AG04449 (cell line): Measurements from ENCODE around the gene VSTM1.

ENCODE experiments used
- CTCF ChIA-PET: fragments of 350-600 bp; formaldehyde crosslinking; extraction: SDS; loops from one replicate; lab custom pipeline; 2021; ENCODE audit warnings: antibody characterized with exemption; lab: Yijun Ruan, JAX
- POLR2A ChIA-PET: fragments of 400-600, 350-600 bp; formaldehyde crosslinking; extraction: SDS; loops from one replicate; lab custom pipeline; 2020; ENCODE audit warnings: antibody characterized with exemption, inconsistent platforms; lab: Yijun Ruan, JAX
- DNase-seq: peaks from one replicate; pipeline ENCODE4 v3.0.0-alpha.2; 2010; ENCODE audit warnings: low read depth, low spot score
- H3K4me3 ChIP-seq: 2 replicates; pipeline ENCODE4 v1.5.1; 2011; ENCODE audit warnings: low read depth, mild to moderate bottlenecking, control low read depth, low read length
- CTCF ChIP-seq: IDR thresholded peaks from one replicate; pipeline ENCODE4 v1.5.1; 2011; ENCODE audit warnings: mild to moderate bottlenecking, moderate library complexity, low read length, control low read depth, inconsistent platforms; ENCODE audit not compliant: insufficient read depth; ENCODE audit errors: missing control alignments

Gene VSTM1

GRCh38 chr19:54063350-54064116, at the start of gene VSTM1:
Gene VSTM1 (minus strand): TSS chr19:54063897. CDS start chr19:54063777, 120 bp downstream.
- TF ChIP-seq CTCF = no peak
- DNase-seq = no peak
- H3K4me3 ChIP-seq = no peak within 1 kb of the TSS
- ChIA-PET CTCF (no interaction called here), POLR2A (no interaction called here)

GRCh38 chr19:54109651-54110050, 46.0 kb upstream of the VSTM1 start:
- POLR2A ChIA-PET = no interaction called here
- DNase-seq = no peak
- CTCF ChIA-PET = no interaction called here
- H3K4me3 ChIP-seq = no peak overlapping the region
- TF ChIP-seq CTCF = no peak

- no peak overlapping the region for H3K4me3 ChIP-seq
- no peak for DNase-seq
- CTCF ChIA-PET = no interaction called here
- POLR2A ChIA-PET = no interaction called here
- no peak for TF ChIP-seq CTCF
Observed at GRCh38 chr19:54108496-54108895, 44.8 kb upstream of the VSTM1 start.

- no peak for DNase-seq
- no peak overlapping the region for H3K4me3 ChIP-seq
- ChIA-PET CTCF (no interaction called here), POLR2A (no interaction called here)
- no peak for TF ChIP-seq CTCF
Observed at GRCh38 chr19:54107876-54108490, 44.3 kb upstream of the VSTM1 start.

- no peak overlapping the region for H3K4me3 ChIP-seq
- no peak for TF ChIP-seq CTCF
- DNase-seq = no peak
- CTCF ChIA-PET = interaction anchor here (0.7 kb wide), 1 partner anchor 10 kb away, joined by 3 read pairs; no protein-coding TSS in a partner anchor
- POLR2A ChIA-PET = interaction anchor here (1.0 kb wide), 1 partner anchor 8 kb away, joined by 3 read pairs; the partner anchor contains the start of genes PRPF31 and TFPT
Observed at GRCh38 chr19:54106716-54107115, 43.0 kb upstream of the VSTM1 start.

- POLR2A ChIA-PET = interaction anchor here (0.6 to 1.0 kb wide), 2 partner anchors 9 to 363 kb away, joined by 3 read pairs; partner anchors contain the start of genes PRPF31 and TFPT
- no peak overlapping the region for H3K4me3 ChIP-seq
- CTCF ChIA-PET = no interaction called here
- no peak for TF ChIP-seq CTCF
- DNase-seq = no peak
Observed at GRCh38 chr19:54105796-54106195, 42.1 kb upstream of the VSTM1 start.
